HepG2 (cell line): ENCODE results near the gene TBC1D20. TPM values are rescaled to one million over a fixed set of nuclear protein-coding genes. Genes with fewer than 3 reads are reported as not detected.

Experiments used
- BORCS8-MEF2B ChIP-seq: sonication (generic); formaldehyde crosslinking; IDR thresholded peaks from 2 replicates; pipeline ENCODE4 v1.8.0; 2022; ENCODE audit warnings: mild to moderate bottlenecking, missing genetic modification reagents
- HMGXB3 ChIP-seq: sonication (generic); formaldehyde crosslinking; IDR thresholded peaks from 2 replicates; pipeline ENCODE4 v1.4.0; 2020; ENCODE audit warnings: missing genetic modification reagents, borderline replicate concordance
- MLLT10 ChIP-seq: sonication (generic); formaldehyde crosslinking; IDR thresholded peaks from 2 replicates; pipeline ENCODE4 v1.4.0; 2020; ENCODE audit warnings: missing genetic modification reagents
- MLX ChIP-seq: IDR thresholded peaks from 2 replicates; pipeline ENCODE4 v1.6.1; 2016
- PAWR ChIP-seq: sonication (generic); formaldehyde crosslinking; IDR thresholded peaks from 2 replicates; pipeline ENCODE4 v1.4.0; 2020; ENCODE audit warnings: missing genetic modification reagents, mild to moderate bottlenecking, borderline replicate concordance
- SAFB2 ChIP-seq: sonication (generic); formaldehyde crosslinking; IDR thresholded peaks from 2 replicates; pipeline ENCODE4 v1.5.1; 2020; ENCODE audit warnings: missing genetic modification reagents, low read depth, mild to moderate bottlenecking, borderline replicate concordance
- SMAD9 ChIP-seq: sonication (generic); formaldehyde crosslinking; IDR thresholded peaks from 2 replicates; pipeline ENCODE4 v1.5.1; 2020; ENCODE audit warnings: mild to moderate bottlenecking, missing genetic modification reagents
- SNAPC5 ChIP-seq: sonication (generic); formaldehyde crosslinking; IDR thresholded peaks from 2 replicates; pipeline ENCODE4 v1.8.1; 2023; ENCODE audit warnings: mild to moderate bottlenecking, missing genetic modification reagents, borderline replicate concordance
- ZBTB1 ChIP-seq: sonication (generic); formaldehyde crosslinking; IDR thresholded peaks from 2 replicates; pipeline ENCODE4 v1.4.0; 2020; ENCODE audit warnings: missing genetic modification reagents, borderline replicate concordance
- ZBTB14 ChIP-seq: sonication (generic); formaldehyde crosslinking; IDR thresholded peaks from 2 replicates; pipeline ENCODE4 v1.4.0; 2020; ENCODE audit warnings: missing genetic modification reagents
- ZKSCAN1 ChIP-seq: fragments of 150-350 bp; IDR thresholded peaks from 2 replicates; pipeline ENCODE4 v1.6.1; 2014; ENCODE audit warnings: low read length
- ZNF503 ChIP-seq: sonication (generic); formaldehyde crosslinking; IDR thresholded peaks from 2 replicates; pipeline ENCODE4 v1.4.0; 2020; ENCODE audit warnings: missing genetic modification reagents
- ZNF878 ChIP-seq: sonication (generic); formaldehyde crosslinking; IDR thresholded peaks from 2 replicates; pipeline ENCODE4 v1.8.1; 2023; ENCODE audit warnings: mild to moderate bottlenecking, missing genetic modification reagents, moderate library complexity
- polyA plus RNA-seq, 8 experiments: library from polyadenylated mRNA; depleted of rRNA in 3 of 8; stranded (reverse) in 7 of 8; unstranded in 1 of 8; fragments of >200 nt; fragmentation: Illumina TruSeq in 4 of 8; extraction: Trizol in 4 of 8; gene quantifications; 2 replicates each; pipeline versions ENCODE4 v1.2.1 to v1.2.3, GENCODE V29; 2011 to 2016; ENCODE audit warnings: low read depth in 4 of 8, missing spikeins in 1 of 8, mixed read lengths in 1 of 8; ENCODE audit not compliant: insufficient read depth in 1 of 8
- total RNA-seq, 5 experiments: library from RNA; depleted of rRNA; stranded (reverse); fragments of >200 nt; fragmentation: Illumina TruSeq; extraction: Trizol; gene quantifications; 2 replicates each; pipeline ENCODE4 v1.2.3, GENCODE V29; 2016; ENCODE audit warnings: low read depth in 1 of 5
- TF ChIP-seq, protein P1 (sequence below): sonication (generic); formaldehyde crosslinking; IDR thresholded peaks from 2 replicates; pipeline ENCODE4 v1.4.0; 2020; ENCODE audit warnings: missing genetic modification reagents, mild to moderate bottlenecking, borderline replicate concordance

Gene TBC1D20
- total and polyA plus RNA-seq, 2 of the 13 experiments (the other 11 are each of a cell fraction or from before 2014, with no cell fraction given) = 36.6 to 47.1 TPM

GRCh38 chr20:388034-388994 lies 74.0 kb downstream of the TBC1D20 start (continued):
- TF ChIP-seq ZBTB14 (no peak), ZKSCAN1 (no peak), SMAD9 (CRISPR knock-in tag) (no peak), PAWR (no peak), ZBTB1 (CRISPR knock-in tag) (no peak), ZNF878 (CRISPR knock-in tag) (0 out of 2 replicates have a peak, but pooled peaks have one; percentile 9), MLLT10 (CRISPR knock-in tag) (no peak), HMGXB3 (CRISPR knock-in tag) (no peak), MLX (no peak), BORCS8-MEF2B (CRISPR knock-in tag) (no peak), SNAPC5 (CRISPR knock-in tag) (no peak), ZNF503 (CRISPR knock-in tag) (no peak), SAFB2 (CRISPR knock-in tag) (no peak; the same call in 1 of the 2 replicates)
- TF ChIP-seq, protein P1, sequence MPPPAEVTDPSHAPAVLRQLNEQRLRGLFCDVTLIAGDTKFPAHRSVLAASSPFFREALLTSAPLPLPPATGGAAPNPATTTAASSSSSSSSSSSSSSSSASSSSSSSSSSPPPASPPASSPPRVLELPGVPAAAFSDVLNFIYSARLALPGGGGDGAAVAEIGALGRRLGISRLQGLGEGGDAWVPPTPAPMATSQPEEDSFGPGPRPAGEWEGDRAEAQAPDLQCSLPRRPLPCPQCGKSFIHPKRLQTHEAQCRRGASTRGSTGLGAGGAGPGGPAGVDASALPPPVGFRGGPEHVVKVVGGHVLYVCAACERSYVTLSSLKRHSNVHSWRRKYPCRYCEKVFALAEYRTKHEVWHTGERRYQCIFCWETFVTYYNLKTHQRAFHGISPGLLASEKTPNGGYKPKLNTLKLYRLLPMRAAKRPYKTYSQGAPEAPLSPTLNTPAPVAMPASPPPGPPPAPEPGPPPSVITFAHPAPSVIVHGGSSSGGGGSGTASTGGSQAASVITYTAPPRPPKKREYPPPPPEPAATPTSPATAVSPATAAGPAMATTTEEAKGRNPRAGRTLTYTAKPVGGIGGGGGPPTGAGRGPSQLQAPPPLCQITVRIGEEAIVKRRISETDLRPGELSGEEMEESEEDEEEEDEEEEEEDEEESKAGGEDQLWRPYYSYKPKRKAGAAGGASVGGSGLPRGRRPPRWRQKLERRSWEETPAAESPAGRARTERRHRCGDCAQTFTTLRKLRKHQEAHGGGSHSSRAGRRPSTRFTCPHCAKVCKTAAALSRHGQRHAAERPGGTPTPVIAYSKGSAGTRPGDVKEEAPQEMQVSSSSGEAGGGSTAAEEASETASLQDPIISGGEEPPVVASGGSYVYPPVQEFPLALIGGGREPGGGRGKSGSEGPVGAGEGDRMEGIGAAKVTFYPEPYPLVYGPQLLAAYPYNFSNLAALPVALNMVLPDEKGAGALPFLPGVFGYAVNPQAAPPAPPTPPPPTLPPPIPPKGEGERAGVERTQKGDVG (CRISPR knock-in tag) = peak; percentile 84
